IPS-15b (cell line): ENCODE results near the gene CD19.

Experiments used
- H3K27me3 ChIP-seq: one replicate; pipeline ENCODE4 v1.6.1; 2013; ENCODE audit warnings: low read length; ENCODE audit not compliant: control insufficient read depth, insufficient read depth
- H3K36me3 ChIP-seq: one replicate; pipeline ENCODE4 v1.6.1; 2013; ENCODE audit warnings: low read length; ENCODE audit not compliant: control insufficient read depth, insufficient read depth
- H3K4me1 ChIP-seq: one replicate; pipeline ENCODE4 v1.6.1; 2013; ENCODE audit warnings: mild to moderate bottlenecking, low read length; ENCODE audit not compliant: control insufficient read depth, insufficient read depth
- H3K4me3 ChIP-seq: one replicate; pipeline ENCODE4 v1.5.1; 2013; ENCODE audit warnings: low read depth, low read length
- H3K9ac ChIP-seq: one replicate; pipeline ENCODE4 v1.6.1; 2013; ENCODE audit warnings: low read depth, mild to moderate bottlenecking, low read length
- H3K9me3 ChIP-seq: one replicate; pipeline ENCODE4 v1.6.1; 2013; ENCODE audit warnings: mild to moderate bottlenecking, low read length; ENCODE audit not compliant: control insufficient read depth, insufficient read depth

The CD19 gene

DNA sequence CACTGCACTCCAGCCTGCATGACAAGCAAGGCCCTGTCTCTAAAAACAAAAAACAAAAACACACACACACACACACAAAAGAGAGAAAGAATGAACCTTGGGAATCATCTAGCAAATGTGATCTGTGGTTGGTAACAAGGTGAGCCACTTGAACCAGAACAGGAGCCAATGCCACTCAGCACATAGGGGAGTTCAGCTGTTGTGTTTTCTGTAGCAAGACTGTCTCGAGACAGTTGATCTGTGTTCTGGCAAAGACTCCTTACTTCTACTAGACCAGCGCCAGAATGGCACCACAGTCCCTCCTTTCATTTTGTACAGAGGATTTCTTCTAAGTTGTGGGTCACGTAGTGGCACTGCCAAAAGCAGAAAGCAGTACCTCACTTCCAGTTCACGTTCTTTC is 32.8 kb upstream of the CD19 start:
- Histone ChIP-seq H3K27me3 (no peaks in the 10 kb centered on the region), H3K9ac (no peak overlapping the region), H3K4me1 (no peaks in the 10 kb centered on the region), H3K4me3 (no peak overlapping the region), H3K9me3 (no peaks in the 10 kb centered on the region), H3K36me3 (peaks cover 2% of the 10 kb centered on the region)

GRCh38 chr16:28899882-28900590 is 31.7 kb upstream of the CD19 start:
- no peaks in the 10 kb centered on the region for H3K27me3 ChIP-seq
- no peaks in the 10 kb centered on the region for H3K4me1 ChIP-seq
- H3K4me3 ChIP-seq, result no peak overlapping the region
- no peak overlapping the region for H3K9ac ChIP-seq
- no peaks in the 10 kb centered on the region for H3K9me3 ChIP-seq
- H3K36me3 ChIP-seq, result peaks cover under 1% of the 10 kb centered on the region

DNA sequence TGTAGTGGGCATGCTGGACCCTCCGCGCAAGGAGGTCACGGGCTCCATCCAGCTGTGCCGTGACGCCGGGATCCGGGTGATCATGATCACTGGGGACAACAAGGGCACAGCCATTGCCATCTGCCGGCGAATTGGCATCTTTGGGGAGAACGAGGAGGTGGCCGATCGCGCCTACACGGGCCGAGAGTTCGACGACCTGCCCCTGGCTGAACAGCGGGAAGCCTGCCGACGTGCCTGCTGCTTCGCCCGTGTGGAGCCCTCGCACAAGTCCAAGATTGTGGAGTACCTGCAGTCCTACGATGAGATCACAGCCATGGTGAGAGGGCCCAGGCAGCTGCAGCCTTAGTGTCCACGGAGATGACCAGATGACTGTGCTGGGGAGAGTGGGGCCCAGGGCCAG is 31.2 kb upstream of the CD19 start:
- Histone ChIP-seq H3K27me3 (no peaks in the 10 kb centered on the region), H3K9me3 (no peaks in the 10 kb centered on the region), H3K4me3 (no peak overlapping the region), H3K4me1 (no peaks in the 10 kb centered on the region), H3K36me3 (peaks cover 3% of the 10 kb centered on the region), H3K9ac (no peak overlapping the region)

DNA sequence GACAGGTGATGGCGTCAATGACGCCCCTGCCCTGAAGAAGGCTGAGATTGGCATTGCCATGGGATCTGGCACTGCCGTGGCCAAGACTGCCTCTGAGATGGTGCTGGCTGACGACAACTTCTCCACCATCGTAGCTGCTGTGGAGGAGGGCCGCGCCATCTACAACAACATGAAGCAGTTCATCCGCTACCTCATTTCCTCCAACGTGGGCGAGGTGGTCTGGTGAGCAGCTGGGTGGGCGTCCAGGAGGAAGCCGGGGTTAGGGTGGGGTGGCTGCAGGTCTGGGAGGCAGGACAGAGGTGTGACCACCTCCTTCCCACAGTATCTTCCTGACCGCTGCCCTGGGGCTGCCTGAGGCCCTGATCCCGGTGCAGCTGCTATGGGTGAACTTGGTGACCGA is 29.9 kb upstream of the CD19 start:
- no peaks in the 10 kb centered on the region for H3K9me3 ChIP-seq
- no peaks in the 10 kb centered on the region for H3K27me3 ChIP-seq
- peaks cover 3% of the 10 kb centered on the region for H3K36me3 ChIP-seq
- H3K9ac ChIP-seq, result no peak overlapping the region
- no peaks in the 10 kb centered on the region for H3K4me1 ChIP-seq
- no peak overlapping the region for H3K4me3 ChIP-seq

- H3K9ac ChIP-seq, result no peak overlapping the region
- H3K27me3 ChIP-seq, result no peaks in the 10 kb centered on the region
- H3K4me1 ChIP-seq, result no peaks in the 10 kb centered on the region
- H3K4me3 ChIP-seq, result no peak overlapping the region
- H3K9me3 ChIP-seq, result no peaks in the 10 kb centered on the region
- peaks cover 3% of the 10 kb centered on the region for H3K36me3 ChIP-seq
Measured at GRCh38 chr16:28902909-28903308, 28.9 kb upstream of the CD19 start.

- Histone ChIP-seq H3K4me3 (no peak overlapping the region), H3K9ac (no peak overlapping the region), H3K4me1 (no peaks in the 10 kb centered on the region)
Measured at GRCh38 chr16:28903344-28904042, 28.3 kb upstream of the CD19 start.

DNA sequence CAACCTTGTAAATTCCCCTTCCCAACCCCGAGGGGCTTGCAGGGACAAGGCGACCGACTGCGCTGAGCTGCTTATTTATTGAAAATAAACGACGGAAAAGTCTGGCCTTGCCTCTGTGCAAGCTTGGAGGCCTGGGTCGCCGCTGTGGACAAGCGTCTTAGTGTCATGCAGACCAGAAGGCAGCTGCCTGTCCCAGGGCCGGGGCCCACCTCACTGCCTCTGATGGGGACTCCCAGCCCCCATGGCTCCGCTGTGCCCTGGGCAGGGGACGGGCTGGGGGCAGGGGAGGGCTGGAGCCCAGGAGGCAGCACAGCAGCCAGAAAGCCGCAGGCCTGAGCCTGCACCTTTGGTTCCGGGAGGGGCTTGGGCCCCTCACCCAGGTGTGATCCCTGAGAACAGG is 27.4 kb upstream of the CD19 start:
- Histone ChIP-seq H3K4me3 (no peak overlapping the region), H3K9ac (no peak overlapping the region), H3K36me3 (peaks cover 8% of the 10 kb centered on the region), H3K9me3 (no peaks in the 10 kb centered on the region), H3K27me3 (no peaks in the 10 kb centered on the region), H3K4me1 (no peaks in the 10 kb centered on the region)

More at GRCh38 chr16:28903344-28904042, 28.3 kb upstream of the CD19 start:
- Histone ChIP-seq H3K9me3 (no peaks in the 10 kb centered on the region), H3K27me3 (no peaks in the 10 kb centered on the region), H3K36me3 (peaks cover 6% of the 10 kb centered on the region)

DNA sequence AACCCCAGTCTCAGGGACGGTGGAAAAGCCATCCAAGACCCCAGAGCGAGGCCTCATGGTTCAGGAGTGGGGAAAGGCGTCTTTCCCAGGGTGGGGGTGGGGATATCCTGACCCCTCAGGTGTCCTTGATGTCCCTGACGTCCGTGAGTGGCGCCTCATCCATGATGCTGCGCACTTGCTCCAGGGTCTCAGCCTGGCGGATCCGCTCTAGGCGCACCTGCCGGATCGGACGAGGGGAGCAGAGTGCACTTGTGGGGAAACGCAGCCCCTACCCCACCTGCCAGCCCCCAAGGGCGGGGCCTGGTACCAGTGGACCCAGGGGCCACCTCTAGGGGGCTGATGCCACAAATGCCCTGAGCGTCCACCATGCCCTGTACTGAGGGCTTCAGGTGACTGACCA is 26.9 kb upstream of the CD19 start:
- no peak overlapping the region for H3K4me3 ChIP-seq
- H3K4me1 ChIP-seq, result no peaks in the 10 kb centered on the region
- H3K9ac ChIP-seq, result no peak overlapping the region
- H3K27me3 ChIP-seq, result no peaks in the 10 kb centered on the region
- H3K36me3 ChIP-seq, result peaks cover 8% of the 10 kb centered on the region
- H3K9me3 ChIP-seq, result no peaks in the 10 kb centered on the region

GRCh38 chr16:28905229-28905754 is 26.5 kb upstream of the CD19 start:
- Histone ChIP-seq H3K36me3 (peaks cover 8% of the 10 kb centered on the region), H3K27me3 (no peaks in the 10 kb centered on the region), H3K9ac (no peak overlapping the region), H3K4me1 (no peaks in the 10 kb centered on the region), H3K4me3 (no peak overlapping the region), H3K9me3 (no peaks in the 10 kb centered on the region)

DNA sequence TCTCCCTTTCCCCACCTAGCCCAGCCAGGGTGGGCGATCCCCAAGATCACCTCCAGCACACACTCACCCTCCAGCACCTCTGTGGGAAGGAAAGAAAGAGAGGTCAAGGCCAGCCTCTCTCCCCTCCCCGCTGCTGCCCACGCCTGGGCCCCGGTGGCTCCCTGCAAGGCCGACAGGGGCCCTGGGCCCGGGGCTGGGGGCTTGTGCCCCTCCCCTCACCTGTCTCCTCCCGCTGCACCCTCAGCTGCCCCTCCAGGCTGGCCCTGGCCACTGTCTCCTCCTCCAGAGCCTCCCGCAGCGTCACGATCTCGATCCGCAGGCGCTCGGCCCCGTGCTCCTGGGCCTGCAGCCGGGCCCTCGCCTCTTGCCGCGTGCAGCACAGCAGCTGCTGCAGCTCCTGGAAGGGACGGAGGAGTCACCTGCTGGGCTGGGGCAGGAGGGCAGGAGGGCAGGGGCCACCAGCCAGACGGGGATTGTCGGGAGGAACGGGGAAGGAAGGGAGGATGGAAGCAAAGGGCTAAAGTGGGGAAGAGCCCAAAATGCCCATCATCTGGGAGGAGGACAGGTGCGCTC is 25.9 kb upstream of the CD19 start:
- no peak overlapping the region for H3K9ac ChIP-seq
- no peaks in the 10 kb centered on the region for H3K9me3 ChIP-seq
- peaks cover 8% of the 10 kb centered on the region for H3K36me3 ChIP-seq
- H3K4me3 ChIP-seq, result no peak overlapping the region
- no peaks in the 10 kb centered on the region for H3K4me1 ChIP-seq
- no peaks in the 10 kb centered on the region for H3K27me3 ChIP-seq

DNA sequence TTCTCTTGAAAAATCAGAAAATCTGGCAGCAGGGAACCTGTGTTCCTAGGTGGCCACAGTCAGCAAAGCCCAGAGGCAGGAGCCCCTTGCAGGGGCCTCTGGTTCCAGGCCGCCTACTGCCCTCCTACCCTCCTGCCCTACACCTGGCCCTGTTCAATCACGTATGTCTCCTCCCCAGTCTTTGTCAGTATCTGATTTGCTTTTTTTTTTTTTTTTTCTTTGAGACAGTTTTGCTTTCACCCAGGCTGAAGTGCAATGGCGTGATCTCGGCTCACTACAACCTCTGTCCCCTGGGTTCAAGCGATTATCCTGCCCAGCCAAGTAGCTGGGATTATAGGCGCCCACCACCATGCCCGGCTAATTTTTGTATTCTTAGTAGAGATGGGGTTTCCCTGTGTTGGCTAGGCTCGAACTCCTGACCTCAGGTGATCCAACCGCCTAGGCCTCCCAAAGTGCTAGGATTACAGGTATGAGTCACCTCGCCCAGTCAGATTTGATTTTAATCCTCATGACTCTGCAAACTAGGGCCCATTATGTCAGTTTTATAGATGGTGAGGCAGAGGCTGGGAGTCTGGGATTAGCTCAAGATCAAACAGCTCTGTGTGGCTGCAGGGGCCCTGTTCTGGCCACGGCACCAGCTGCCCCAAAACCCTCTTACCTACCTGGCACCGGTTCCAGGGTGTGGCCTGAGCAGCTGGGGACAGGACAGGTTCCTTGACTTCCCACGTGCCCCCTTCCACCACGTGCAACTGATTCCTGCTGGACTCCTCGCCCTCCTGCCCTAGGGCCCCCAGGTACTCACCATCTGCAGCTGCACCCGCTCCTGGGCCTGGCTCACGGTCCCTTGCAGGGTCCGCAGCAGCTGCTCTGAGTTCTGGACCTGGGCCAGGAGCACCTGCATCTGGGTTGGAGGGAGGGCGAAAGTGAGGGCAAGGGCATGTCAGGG is 21.4 kb upstream of the CD19 start:
- Histone ChIP-seq H3K9ac (no peak overlapping the region), H3K27me3 (no peaks in the 10 kb centered on the region), H3K9me3 (no peaks in the 10 kb centered on the region), H3K4me3 (no peak overlapping the region), H3K4me1 (no peaks in the 10 kb centered on the region), H3K36me3 (peaks cover 13% of the 10 kb centered on the region)
